ENCODE data around the gene TIPARP.
"Not testable (repeated sequence)": the region's sequence is repeated elsewhere in the genome, so short reads cannot be mapped to it uniquely, and the experiment has no call there.

The TIPARP gene

DNA sequence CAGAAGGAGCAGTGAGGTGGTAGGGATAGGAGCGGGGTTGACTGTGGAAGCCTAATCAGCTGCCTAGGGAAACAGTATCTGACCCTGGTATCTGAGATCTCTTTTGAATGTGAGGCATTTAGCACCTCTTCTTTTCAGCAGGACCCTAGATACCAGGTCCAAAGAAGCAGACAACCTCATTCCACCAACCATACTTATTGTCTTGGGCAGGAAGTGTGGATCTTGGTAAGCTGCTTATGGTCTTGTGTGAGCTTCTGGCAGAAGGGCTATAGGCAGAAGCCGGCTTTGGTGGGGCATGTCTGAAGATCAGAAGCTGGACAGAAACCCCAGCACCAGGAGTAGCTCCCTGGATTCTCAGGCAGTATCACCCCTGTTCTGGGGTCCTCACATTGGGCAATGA, 65.6 kb downstream of the TIPARP start:
- DNase-seq (ENCODE audit: low read depth in 2 of 2), result no peak

DNA sequence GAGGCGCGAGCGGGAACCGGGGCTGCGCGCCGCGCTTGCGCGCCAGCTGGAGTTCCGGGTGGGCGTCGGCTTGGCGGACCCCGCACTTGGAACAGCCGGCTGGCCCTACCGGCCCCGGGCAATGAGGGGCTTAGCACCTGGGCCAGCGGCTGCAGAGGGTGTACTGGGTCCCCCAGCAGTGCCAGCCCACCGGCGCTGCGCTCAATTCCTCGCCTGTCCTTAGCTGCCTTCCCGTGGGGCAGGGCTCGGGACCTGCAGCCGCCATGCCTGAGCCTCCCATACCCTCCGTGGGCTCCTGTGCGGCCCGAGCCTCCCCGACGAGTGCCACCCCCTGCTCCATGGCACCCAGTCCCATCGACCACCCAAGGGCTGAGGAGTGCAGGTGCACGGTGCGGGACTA, 66.2 kb downstream of the TIPARP start:
- DNase-seq (ENCODE audit: low read depth in 2 of 2), result not testable (repeated sequence)

DNA sequence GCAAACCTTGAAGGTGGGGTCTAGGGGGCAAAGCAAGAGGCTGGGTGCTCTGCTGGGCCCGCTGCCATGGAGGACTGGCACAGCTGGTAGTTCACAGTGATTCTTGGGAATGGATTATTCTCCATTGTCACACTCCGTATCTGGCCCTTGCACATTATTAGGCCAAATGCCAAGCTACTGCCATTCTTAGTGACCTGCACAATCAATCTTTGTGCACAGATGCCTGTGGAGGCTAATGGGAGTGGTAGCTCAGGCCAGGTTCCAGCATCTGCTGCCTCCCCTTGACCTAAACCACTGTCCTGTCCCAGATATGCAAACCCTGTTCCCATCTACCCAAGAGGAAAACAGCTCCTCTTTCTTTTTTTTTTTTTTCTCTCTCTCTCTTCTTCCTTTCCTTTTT, 67.5 kb downstream of the TIPARP start:
- no peak for DNase-seq (ENCODE audit: low read depth in 2 of 2)

DNA sequence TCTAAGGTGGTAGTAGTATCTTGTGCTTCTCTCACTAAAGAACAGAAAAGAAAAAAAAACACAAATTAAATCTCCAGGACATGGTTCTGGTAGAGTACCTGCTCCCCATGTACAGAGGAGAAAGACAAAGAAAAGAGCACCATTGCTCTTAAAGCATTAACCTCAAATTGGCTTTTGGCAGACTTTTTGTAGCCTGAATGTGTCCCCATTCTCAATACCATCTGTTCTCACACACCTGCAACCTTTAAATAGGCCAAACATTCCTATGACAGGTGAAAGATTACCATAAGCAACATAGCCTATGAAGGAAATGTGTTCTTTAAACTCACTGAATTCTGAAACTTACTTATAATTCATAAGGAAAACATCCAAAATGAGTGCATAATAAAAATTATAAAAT, 68.0 kb downstream of the TIPARP start:
- DNase-seq (ENCODE audit: low read depth in 2 of 2), result no peak

DNA sequence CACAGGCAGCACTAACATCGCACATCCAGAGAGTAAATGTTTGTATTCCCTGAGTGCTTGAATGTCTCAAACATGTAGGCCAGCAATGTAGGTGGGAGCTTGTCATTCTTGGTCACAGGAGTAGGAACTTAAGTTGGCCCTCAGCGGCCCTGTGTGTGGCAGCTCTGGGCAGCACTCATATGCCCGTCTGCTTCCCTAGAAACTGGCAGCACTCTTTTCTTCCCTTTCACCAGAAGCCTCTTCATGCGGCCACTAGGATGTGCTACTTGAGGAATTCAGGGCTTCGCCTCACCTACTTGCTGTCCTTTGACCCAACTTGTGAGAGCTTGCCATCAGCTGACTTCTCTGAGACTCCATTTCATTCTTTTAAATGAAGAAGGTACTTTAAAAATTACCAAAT, 69.5 kb downstream of the TIPARP start:
- DNase-seq (ENCODE audit: low read depth in 2 of 2), result no peak

DNA sequence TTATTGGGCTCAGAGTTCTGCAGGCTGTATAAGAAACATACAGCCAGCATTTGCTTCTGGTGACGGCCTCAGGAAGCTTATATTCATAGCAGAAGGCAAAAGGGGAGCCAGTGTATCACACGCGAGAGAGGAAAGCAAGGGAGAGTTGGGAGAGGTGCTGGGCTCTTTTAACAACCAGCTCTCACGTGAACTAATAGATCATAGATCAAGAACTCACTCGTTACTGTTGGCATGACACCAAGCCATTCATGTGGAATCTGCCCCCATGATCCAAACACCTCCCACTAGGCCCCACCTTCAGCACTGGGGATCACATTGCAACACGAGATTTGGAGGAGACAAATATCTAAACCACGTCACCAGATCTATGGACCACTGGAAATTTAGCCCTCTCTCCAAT, 70.2 kb downstream of the TIPARP start:
- no peak for DNase-seq (ENCODE audit: low read depth in 2 of 2)

DNA sequence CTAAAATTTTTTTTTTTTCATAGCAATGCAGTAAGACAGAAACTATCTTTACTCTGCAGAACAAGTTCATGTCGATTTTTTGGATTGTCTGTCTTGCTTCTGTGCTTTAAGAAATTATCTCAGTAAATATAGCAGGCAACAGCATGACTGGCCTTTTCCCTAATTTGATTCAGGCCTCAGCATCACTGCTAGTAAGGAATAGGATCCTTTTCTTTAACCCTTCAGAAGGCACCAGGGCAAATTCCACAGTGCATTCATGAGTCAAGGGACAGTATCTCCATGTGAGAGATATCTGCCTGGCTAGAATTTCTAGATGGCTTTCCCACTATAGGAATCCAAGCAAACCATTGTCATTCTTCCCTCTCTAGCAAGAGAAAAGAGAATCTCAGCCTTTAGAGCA, 71.4 kb downstream of the TIPARP start:
- no peak for DNase-seq (ENCODE audit: low read depth in 2 of 2)

DNA sequence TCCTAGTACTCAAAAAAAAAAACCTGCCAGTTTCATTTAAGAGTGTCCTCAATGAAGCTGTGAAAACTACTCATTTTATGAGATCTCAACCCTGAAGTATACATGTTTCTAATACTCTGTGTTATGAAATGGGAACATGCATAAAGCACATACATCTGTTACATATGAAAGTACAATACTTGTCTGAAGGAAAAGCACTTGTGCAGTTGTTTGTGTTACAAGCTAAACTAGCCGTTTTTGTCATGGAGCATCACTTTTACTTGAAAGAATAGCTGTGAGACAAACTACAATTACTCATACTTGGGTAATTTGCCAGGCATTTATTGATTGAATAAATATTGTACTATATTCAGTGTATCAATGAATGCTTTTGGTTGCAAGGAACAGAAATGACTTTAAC, 72.7 kb downstream of the TIPARP start:
- DNase-seq (ENCODE audit: low read depth in 2 of 2), result no peak

DNA sequence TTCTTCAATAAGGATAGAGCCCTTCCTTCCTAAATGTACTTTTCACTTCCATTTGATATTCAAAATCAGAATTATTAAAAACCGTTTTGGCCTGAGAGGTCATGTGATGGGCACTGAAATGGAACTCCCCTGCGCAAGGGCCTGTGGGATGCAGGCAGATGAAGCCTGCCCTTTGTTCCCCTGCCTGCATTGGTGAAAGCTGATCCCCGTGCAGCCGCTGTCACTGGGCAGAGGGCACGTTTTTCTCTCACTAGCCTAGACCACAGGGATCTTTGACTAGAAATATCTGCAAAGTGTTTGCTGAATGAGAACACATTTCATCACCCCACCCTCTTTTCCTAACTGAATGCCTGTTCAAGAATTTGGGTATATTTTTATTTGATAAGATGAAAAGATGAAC, 74.9 kb downstream of the TIPARP start:
- DNase-seq (ENCODE audit: low read depth in 2 of 2), result no peak

DNA sequence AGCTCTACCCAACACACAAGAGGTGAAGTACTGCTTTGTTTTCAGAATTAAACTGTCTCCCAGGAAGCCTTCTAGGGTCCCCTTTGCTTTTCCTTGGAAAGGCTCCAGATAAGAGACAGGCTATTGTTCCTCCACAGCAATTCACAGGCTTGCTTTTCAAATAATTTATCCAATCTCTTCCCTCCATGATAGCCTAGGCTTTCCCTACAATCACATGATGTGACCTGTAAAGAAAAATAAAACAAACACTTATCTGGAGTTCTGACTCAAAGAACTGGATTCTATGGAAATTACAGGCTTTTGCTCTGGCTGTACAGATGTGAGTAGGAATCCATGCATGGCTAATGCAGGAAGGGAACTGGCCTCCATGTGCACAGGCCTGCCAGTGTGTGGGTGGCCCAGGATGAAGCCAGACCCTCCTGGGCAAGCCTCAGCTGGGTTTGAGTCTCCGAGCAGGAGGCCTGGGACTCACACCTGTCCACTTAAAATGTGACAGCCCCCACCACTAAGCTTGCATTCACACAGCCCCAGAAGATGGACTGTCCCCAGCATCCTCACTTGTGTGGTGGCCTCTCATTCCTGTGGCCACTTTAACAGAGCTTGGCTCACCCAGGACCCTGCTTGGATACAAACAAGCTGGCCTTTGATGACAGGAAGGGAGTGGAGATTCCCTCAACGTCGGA, 75.9 kb downstream of the TIPARP start:
- no peak for DNase-seq (ENCODE audit: low read depth in 2 of 2)

DNA sequence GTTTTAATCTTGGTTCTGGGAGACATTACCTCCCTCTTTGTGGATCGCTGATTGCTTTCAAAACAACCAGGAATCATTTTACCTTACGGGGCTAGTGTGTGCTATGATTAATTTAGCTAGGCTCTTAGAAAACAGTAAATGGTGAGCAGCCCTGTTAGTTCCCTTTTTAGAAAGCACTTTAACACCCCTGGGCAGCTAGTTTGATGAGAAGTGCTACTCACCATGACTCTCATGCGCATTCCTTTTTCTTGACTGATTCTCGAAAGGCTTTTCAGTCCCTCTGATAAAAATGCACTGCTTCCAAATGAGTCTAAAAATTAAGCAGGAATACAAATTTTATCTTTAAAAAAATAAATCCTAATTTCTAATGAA, 76.5 kb downstream of the TIPARP start:
- no peak for DNase-seq (ENCODE audit: low read depth in 2 of 2)

DNA sequence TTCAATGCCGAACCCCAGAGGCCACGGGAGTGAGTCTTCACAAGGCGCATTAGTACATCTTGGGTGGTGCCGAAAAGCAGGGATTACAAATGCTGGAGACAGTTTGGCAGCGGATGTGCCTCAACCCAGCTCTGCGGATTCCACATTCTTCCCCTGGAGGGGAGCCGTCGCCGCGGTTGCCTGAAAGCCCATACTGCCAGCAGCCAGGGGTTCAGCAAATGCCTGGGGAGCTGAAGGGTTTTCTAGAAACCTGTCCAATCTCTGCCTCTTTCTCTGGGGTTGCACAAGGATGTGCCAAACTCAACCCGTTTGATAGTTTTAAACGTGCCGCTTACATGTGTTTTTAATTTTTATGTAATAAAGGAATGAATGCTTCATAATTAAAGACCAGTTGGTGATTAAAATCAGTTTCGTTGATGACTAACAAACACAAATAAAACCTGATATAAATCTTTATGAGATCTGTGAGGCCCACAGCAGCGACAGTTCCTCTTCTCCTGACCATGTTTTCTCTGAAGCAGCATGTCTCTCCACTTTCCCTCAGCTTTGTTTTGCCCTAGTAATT, 77.2 kb downstream of the TIPARP start:
- DNase-seq (ENCODE audit: low read depth in 2 of 2), result no peak
